IPS-NIHi7 (cell line): ENCODE data around the gene DTX1.
A peak's percentile ranks its signal among the peaks of the same experiment; 100 is the strongest.
"Not testable (repeated sequence)": the region's sequence is repeated elsewhere in the genome, so short reads cannot be mapped to it uniquely, and the experiment has no call there.

ENCODE experiments used
- DNase-seq: peaks from one replicate; pipeline ENCODE4 v3.0.0; 2012; ENCODE audit warnings: mixed read lengths; ENCODE audit errors: extremely low spot score

The DTX1 gene

GRCh38 chr12:113136128-113136989 lies 79.8 kb downstream of the DTX1 start:
- DNase-seq = peak; percentile 43

GRCh38 chr12:113136990-113137511 lies 80.5 kb downstream of the DTX1 start:
- DNase-seq = no peak

- no peak for DNase-seq
Measured at GRCh38 chr12:113137861-113138783, 81.6 kb downstream of the DTX1 start.

- no peak for DNase-seq
Measured at GRCh38 chr12:113138826-113139225, 82.3 kb downstream of the DTX1 start.

- no peak for DNase-seq
Measured at GRCh38 chr12:113140706-113141105, 84.2 kb downstream of the DTX1 start.

GRCh38 chr12:113141716-113142115 lies 85.2 kb downstream of the DTX1 start:
- not testable (repeated sequence) for DNase-seq

GRCh38 chr12:113142173-113142885 lies 85.8 kb downstream of the DTX1 start:
- DNase-seq = no peak

GRCh38 chr12:113142886-113143332 lies 86.4 kb downstream of the DTX1 start:
- no peak for DNase-seq

- DNase-seq = no peak
Measured at GRCh38 chr12:113143959-113144358, 87.4 kb downstream of the DTX1 start.

GRCh38 chr12:113144806-113145205 lies 88.3 kb downstream of the DTX1 start:
- no peak for DNase-seq

- no peak for DNase-seq
Measured at GRCh38 chr12:113145720-113146551, 89.4 kb downstream of the DTX1 start.

GRCh38 chr12:113146999-113147398 lies 90.5 kb downstream of the DTX1 start:
- no peak for DNase-seq
